Stimulated activated CD4-positive, alpha-beta T cell treated with anti-CD3 and anti-CD28 coated beads, TNF-alpha, amount 100 ng/mL, for 48 hours (primary cell): Measurements from ENCODE around the gene RGPD6.
"Not testable (repeated sequence)": the region's sequence is repeated elsewhere in the genome, so short reads cannot be mapped to it uniquely, and the experiment has no call there.

Source experiments
- DNase-seq, 3 donors: peaks; one replicate each; pipeline ENCODE4 v3.0.0-alpha.2; 2020; ENCODE audit warnings: low read depth in 3 of 3

The RGPD6 gene

GRCh38 chr2:110576763-110577416 is at the start of gene RGPD6:
Gene RGPD6, minus strand, starts transcription at chr2:110577222. Its CDS starts 198 bp downstream, at chr2:110577024.
- not testable (repeated sequence) for DNase-seq

DNA sequence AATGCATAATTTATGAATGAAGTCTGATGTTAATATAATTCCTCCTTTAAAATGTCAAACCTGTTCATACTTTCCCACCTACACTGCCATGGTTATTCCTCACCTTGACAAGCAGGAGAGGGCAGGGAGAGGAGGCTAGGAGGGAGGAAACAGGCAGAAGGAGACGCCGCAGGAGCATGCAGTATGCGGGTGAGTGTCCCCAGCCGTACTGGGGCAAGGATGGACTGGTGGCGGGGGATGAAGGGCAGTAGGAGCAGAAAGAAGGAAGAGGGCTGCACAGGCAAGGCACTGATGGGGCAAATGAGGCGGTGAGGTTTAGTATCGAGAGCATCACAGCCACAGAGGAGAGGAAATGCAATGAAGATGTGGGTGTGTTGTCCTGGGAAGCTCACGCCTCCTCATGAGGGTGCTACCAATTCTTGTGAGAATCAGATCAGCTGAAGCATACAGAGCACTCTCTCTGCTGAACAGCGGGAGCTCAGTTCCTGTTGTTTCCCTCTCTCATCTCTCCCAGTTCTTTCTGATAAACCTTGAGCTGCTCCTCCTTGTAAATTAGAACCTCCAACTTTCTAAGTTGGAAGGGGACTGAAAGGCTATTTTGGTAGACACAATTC is 42.4 kb upstream of the RGPD6 start:
- not testable (repeated sequence) for DNase-seq

DNA sequence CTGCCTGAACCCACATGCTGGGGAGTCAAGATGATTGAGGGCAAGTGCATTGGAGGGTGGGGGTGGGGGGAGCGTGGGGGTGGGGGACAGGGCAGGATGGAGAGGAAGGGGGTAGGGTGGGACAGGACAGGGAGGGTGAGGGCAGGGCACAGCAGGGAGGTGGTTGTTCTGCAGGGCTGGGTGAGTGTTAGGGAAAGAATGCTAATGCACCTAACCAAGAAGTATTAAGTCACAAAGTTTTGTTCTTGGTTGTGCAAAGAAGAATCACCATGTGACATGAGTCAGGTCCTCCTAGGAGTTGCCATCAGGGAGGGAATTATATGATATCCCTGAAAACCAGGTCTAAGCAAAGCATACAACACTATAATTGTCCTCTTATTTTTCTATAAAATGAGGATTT is 36.9 kb upstream of the RGPD6 start:
- not testable (repeated sequence) for DNase-seq

GRCh38 chr2:110610613-110611250 is 33.7 kb upstream of the RGPD6 start:
- DNase-seq, result not testable (repeated sequence)

DNA sequence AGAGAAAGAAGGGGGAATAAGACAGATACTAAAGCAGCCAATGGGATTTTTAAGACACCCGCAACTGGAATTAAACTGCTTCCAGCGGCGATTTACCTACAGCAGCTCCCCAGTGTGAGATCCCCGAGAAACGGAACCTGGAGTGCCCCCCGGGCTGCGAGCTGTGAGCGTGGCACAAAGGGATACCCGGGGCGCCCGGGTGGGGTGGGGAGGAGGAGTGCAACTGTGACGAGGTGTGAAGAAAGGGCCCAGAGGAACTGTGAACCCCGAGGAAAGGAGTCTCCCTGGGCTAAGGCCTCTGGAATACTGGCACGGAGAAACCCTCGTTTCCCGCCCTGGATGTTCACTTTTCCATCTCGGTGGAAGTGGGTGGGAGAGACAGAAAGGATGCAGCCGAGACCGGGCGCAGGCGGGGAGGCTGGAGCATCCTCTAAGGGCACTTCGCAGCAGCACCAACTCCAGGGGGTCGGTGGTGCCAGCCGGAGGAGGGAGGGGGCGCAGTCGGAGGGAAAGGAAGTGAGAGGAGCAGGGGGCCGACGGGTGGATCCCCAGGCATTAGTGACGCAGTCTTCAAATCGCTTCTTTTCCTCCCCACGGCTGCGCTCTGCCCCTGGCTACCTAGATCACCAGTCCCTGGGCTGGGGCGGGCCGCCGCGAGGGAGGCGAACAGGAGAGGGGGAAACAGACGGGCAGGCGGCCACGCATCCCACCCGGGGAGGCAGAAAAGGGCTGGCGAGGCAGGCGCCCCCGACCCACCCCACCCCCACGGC is 33.0 kb upstream of the RGPD6 start:
- not testable (repeated sequence) for DNase-seq

GRCh38 chr2:110608788-110609502 is 31.9 kb upstream of the RGPD6 start:
- not testable (repeated sequence) for DNase-seq

DNA sequence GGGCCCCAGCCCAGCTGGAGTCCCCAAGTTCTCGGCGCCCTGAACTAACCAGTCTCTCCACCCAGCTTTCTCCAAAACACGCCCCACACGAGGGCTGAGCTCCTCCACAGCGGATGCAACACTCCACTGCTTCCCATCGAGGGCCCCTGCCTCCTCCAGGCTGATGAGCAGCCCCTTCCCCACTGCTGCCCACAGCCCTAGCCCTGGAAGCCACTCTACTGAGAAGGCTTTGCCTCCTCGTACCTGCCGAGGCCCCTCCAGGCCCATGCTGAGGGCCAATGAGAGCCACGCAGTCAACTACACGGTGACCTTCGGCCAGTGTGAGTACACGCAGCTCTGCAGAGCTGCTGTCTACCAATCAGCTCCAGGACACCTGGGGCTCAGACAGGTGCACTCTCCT is 28.0 kb upstream of the RGPD6 start:
- not testable (repeated sequence) for DNase-seq

GRCh38 chr2:110603917-110604591 is 27.0 kb upstream of the RGPD6 start:
- not testable (repeated sequence) for DNase-seq

GRCh38 chr2:110602139-110602538 is 25.1 kb upstream of the RGPD6 start:
- not testable (repeated sequence) for DNase-seq

DNA sequence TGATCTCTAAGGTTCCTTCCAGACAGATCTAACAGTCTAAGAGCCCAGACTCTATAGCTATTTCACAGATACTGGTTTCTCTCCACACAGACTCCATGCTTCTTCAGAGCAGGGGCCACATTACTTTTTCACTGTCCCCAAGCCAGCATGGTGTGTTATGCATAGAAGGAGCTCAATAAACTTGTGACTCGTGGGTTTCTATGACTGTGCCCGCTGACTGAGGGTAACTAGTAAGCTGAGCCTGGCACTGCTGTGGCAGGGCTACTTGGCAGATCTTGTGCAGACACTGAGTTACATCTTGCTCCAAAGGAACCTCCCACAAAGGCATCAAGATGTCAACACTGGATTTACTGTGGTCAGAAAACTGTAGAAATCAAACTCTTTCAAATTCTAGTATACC is 15.0 kb upstream of the RGPD6 start:
- not testable (repeated sequence) for DNase-seq

- DNase-seq, result not testable (repeated sequence)
These were observed 12.8 kb upstream of the RGPD6 start for GRCh38 chr2:110589677-110590330.

GRCh38 chr2:110588520-110588919 is 11.5 kb upstream of the RGPD6 start:
- not testable (repeated sequence) for DNase-seq

DNA sequence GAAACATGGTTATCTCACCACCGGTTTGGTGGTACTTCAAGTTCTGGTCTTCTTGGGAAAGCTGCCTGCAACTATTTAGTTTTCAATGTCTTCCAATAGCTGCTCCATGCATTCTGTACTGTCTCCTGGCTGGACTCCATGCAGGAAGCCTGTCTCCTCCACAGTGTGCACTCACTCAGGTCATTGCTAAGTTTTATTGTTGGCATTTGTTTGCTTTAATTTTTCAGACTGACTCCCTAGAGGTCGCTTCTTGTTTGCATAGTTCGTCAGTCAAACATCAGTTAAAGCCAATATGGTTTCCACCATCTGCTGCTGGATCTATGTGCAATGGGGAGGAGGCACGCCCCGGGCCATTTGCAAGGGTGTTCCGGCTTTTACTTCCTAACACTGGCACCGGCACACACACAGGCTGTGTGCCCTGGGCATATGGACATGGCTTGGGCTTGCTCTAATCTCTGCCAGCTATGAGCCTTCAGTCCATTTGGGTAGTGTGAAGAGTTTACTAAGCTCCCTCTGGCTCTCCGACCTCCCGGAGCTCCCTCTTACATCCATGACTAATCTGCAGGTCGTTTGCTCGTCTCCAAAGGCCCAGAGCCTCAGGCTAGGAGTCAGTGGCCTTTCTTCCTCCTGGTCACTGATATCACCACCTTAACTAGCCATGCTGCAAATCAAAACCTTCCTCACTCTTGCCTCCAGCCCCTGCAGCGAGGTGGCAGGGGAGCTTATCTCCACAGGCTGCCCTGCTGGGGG is 2.4 kb upstream of the RGPD6 start:
- DNase-seq, result not testable (repeated sequence)

DNA sequence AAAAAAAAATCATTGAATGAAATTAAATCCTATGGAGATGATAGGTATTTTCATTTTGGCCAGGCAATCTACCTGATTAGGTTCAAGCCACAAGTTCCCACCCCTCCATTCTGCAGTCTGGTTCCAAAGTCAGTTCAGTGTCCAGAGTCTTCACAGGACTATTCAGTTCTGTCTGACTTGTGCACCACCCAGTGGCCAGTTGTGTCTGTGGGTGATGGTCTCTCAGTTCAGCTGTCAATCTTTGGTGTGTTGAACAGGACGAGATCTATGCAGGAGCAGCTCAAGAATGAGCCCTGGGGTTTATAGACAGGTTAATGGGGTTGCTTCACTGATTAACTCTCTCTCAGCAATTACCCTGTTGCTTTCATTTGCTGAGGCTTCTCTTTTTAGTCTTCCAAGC is 1.4 kb upstream of the RGPD6 start:
- not testable (repeated sequence) for DNase-seq

DNA sequence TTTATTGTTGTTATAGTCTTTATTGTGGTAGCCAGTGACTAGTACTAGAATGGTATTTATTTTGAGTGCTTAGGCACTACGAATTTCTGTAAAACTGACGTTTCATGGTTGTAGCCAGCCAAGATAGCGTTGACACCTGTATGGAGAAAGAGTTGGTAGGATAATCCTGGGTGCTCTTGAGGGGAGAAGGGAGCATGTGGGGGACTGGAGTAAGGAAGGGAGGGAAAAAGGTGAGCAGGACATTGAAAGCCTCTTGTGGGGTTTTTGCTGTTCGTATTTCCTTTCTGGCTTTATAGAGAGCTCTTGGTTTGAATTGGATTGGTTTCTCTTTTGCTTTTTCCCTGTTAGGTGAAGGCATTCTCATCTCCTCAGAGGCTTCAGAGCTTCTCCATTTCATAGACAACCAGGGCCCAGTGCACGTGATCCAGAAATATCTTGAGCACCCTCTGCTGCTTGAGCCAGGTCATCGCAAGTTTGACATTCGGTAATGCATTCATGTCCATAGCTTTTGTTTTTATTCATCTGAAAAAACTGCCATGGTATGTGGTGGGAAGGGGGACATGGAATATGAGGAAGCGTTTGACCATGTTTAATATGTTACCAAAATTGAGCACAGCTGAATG is 77.2 kb downstream of the RGPD6 start:
- DNase-seq, result not testable (repeated sequence)

- not testable (repeated sequence) for DNase-seq
These were observed 81.0 kb downstream of the RGPD6 start for GRCh38 chr2:110496027-110496426.

DNA sequence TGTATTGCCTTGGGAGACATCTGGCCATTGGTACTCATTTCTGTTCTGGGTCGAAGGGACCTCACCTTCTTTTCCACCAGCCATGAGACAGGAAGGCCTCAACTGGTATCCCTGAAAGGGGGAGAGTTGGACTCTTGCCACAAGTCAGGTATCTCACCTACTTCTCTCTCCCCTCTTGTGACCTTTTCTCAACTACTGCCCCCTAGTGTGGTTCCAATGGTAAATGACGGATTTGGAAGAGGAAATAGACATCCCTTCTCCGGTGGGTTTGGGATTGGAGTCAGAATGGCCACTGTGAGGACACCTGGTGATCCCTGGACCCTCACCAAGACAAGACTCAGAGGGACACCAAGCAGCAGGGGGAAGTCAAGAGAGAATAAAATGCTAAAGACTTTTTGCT is 82.5 kb downstream of the RGPD6 start:
- DNase-seq, result not testable (repeated sequence)

DNA sequence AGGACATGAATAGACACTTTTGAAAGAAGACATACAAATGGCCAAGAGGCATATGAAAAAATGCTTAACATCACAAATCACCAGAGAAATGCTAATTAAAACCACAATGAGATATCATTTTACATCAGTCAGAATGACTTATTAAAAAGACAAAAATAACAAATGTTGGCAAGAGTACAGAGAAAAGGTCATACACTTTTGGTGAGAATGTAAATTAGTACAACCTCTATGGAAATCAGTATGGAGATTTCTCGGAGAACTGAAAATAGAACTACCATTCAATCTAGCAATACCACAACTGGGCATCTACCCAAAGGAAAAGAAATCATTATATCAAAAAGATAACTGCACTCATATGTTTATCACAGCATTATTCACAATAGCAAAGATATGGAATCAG is 88.0 kb downstream of the RGPD6 start:
- DNase-seq, result not testable (repeated sequence)

GRCh38 chr2:110482697-110483096 is 94.3 kb downstream of the RGPD6 start:
- not testable (repeated sequence) for DNase-seq
